HL-60 (cell line): ENCODE data around the gene ASB14.

ENCODE experiments used
- GABPA ChIP-seq: IDR thresholded peaks from 2 replicates; pipeline ENCODE4 v1.6.1; 2012; ENCODE audit warnings: low read depth
- POLR2AphosphoS5 ChIP-seq: IDR thresholded peaks from 2 replicates; pipeline ENCODE4 v1.6.1; 2012; ENCODE audit warnings: low read depth
- SPI1 ChIP-seq: IDR thresholded peaks from 2 replicates; pipeline ENCODE4 v1.6.1; 2012; ENCODE audit warnings: low read depth, mild to moderate bottlenecking, borderline replicate concordance
- TF ChIP-seq, protein P1 (sequence below): IDR thresholded peaks from one replicate; pipeline ENCODE4 v1.5.1; 2011; ENCODE audit warnings: low read length, control low read depth, inconsistent platforms; ENCODE audit not compliant: insufficient read depth

DNA sequence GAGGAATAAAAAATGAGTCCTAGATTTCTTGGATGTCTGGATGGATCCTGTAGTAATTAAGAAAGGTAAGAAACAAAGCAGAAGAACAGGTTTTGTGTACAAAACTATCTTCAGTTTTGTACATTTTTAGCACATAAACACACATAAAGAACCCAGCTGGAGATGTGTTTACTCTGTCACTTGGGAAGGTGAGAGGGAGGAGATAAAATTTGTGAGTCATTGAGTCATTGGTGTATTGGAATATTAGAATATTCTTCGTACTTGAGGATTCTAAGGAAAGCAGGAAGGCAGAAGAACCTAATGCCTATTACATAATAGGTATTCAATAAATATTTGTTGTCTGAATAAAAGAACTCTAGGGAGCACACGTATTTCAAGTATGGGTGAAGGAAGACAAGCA, 47.5 kb downstream of the ASB14 start:
- TF ChIP-seq, protein P1, sequence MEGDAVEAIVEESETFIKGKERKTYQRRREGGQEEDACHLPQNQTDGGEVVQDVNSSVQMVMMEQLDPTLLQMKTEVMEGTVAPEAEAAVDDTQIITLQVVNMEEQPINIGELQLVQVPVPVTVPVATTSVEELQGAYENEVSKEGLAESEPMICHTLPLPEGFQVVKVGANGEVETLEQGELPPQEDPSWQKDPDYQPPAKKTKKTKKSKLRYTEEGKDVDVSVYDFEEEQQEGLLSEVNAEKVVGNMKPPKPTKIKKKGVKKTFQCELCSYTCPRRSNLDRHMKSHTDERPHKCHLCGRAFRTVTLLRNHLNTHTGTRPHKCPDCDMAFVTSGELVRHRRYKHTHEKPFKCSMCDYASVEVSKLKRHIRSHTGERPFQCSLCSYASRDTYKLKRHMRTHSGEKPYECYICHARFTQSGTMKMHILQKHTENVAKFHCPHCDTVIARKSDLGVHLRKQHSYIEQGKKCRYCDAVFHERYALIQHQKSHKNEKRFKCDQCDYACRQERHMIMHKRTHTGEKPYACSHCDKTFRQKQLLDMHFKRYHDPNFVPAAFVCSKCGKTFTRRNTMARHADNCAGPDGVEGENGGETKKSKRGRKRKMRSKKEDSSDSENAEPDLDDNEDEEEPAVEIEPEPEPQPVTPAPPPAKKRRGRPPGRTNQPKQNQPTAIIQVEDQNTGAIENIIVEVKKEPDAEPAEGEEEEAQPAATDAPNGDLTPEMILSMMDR: no peak
- TF ChIP-seq SPI1: no peak
- TF ChIP-seq POLR2AphosphoS5: no peak
- TF ChIP-seq GABPA: no peak
